ENCODE results near the gene FARS2. TPM values are rescaled to one million over a fixed set of nuclear protein-coding genes. Genes with fewer than 3 reads are reported as not detected.

The FARS2 gene
- total and polyA plus RNA-seq, 2 donors (not counting 3 experiments of a cell fraction or from before 2014, with no cell fraction given): 20.2 to 20.5 TPM

GRCh38 chr6:5275497-5275896, 14.2 kb downstream of the FARS2 start:
- Histone ChIP-seq H3K4me3 (replicated peaks in 1 of 3; ENCODE audit: insufficient read depth in 1 of 3, low read depth in 1 of 3, low read length in 3 of 3) (no peak overlapping the region), H3K9me1 (replicated peaks; ENCODE audit: control insufficient read depth, extremely low read depth, insufficient read depth, low read length) (no peaks in the 10 kb centered on the region), H3K9me3 (replicated peaks; ENCODE audit: control insufficient read depth, insufficient read depth, low read length) (no peaks in the 10 kb centered on the region), H3K36me3 (ENCODE audit: control insufficient read depth in 2 of 2, extremely low read depth in 1 of 2, insufficient read depth in 2 of 2, low read length in 2 of 2) (no peaks in the 10 kb centered on the region), H3K9ac (replicated peaks; ENCODE audit: extremely low read depth, insufficient read depth, low read length) (no peak overlapping the region), H4K20me1 (replicated peaks; ENCODE audit: control insufficient read depth, extremely low read depth, insufficient read depth, low read length) (no peaks in the 10 kb centered on the region), H3K4me2 (ENCODE audit: insufficient read depth, low read length) (no peak overlapping the region), H3K27me3 (ENCODE audit: control insufficient read depth in 2 of 2, insufficient read depth in 2 of 2, low read length in 2 of 2) (no peaks in the 10 kb centered on the region), H3K79me2 (ENCODE audit: control insufficient read depth, insufficient read depth, low read length) (no peaks in the 10 kb centered on the region), H3K4me1 (ENCODE audit: control insufficient read depth, extremely low read depth, insufficient read depth, low read length) (no peaks in the 10 kb centered on the region), H2AFZ (ENCODE audit: low read depth, low read length) (no peak overlapping the region), H3K27ac (ENCODE audit: insufficient read depth, low read depth, low read length) (no peak overlapping the region)
- ChIA-PET CTCF (interaction anchor here (1.7 to 1.9 kb wide), 2 partner anchors 9 to 132 kb away, joined by 7 to 9 read pairs; no protein-coding TSS in a partner anchor), POLR2A (no interaction called here)
- DNase-seq (ENCODE audit: low read depth, low spot score) (no peak), FAIRE-seq (no peak)
- intact Hi-C loops (cut with micrococcal nuclease): no loop called here
- TF ChIP-seq JUN (IDR thresholded peaks at IDR 0.05; ENCODE audit: borderline replicate concordance, insufficient read depth, insufficient read length, low read depth): no peak
- TF ChIP-seq GATA2 (IDR thresholded peaks at IDR 0.05; ENCODE audit: insufficient read depth, insufficient read length, low read depth, low read length): no peak
- BruUV-seq (replicated peaks): no TSS peak
- dilution Hi-C loops (cut with MboI; ENCODE audit: extremely low pct_ligation_motif_present, low sequenced_read_pairs): no loop called here

DNA sequence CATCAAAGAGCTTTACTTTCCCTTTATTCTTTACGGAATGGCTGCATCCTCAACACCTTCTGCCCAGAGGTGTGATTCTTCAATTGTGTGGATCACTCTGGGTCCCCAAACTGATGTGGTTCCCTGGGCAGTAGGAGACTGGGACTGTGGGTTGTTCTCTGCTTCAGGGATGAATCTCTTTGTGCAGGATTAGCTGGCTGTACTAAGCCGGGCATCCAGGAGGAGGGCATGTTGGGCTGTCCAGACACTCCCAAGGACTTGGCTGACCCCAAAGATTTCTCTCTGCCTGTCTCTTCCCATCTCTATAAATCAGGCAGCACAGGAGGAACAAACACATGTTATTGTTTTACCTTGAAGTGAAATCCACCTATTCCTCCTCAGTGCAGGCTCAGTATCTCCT, 15.3 kb downstream of the FARS2 start:
- ChIA-PET CTCF (interaction anchor here (1.5 to 1.9 kb wide), 2 partner anchors 11 to 133 kb away, joined by 6 to 9 read pairs; no protein-coding TSS in a partner anchor), POLR2A (no interaction called here)
- DNase-seq (ENCODE audit: low read depth, low spot score): no peak
- H3K9me3 ChIP-seq (replicated peaks; ENCODE audit: control insufficient read depth, insufficient read depth, low read length): no peaks in the 10 kb centered on the region
- no peaks in the 10 kb centered on the region for H3K27me3 ChIP-seq (ENCODE audit: control insufficient read depth in 2 of 2, insufficient read depth in 2 of 2, low read length in 2 of 2)
- no peak overlapping the region for H3K4me2 ChIP-seq (ENCODE audit: insufficient read depth, low read length)
- intact Hi-C loops (cut with micrococcal nuclease): no loop called here
- H3K9me1 ChIP-seq (replicated peaks; ENCODE audit: control insufficient read depth, extremely low read depth, insufficient read depth, low read length): no peaks in the 10 kb centered on the region
- no peaks in the 10 kb centered on the region for H3K79me2 ChIP-seq (ENCODE audit: control insufficient read depth, insufficient read depth, low read length)
- no peaks in the 10 kb centered on the region for H3K36me3 ChIP-seq (ENCODE audit: control insufficient read depth in 2 of 2, extremely low read depth in 1 of 2, insufficient read depth in 2 of 2, low read length in 2 of 2)
- no peak for TF ChIP-seq FOS (IDR thresholded peaks at IDR 0.05; ENCODE audit: borderline replicate concordance, insufficient read depth, low read length)
- TF ChIP-seq POLR2A (IDR thresholded peaks at IDR 0.05; ENCODE audit: low read depth, low read length): no peak
- TF ChIP-seq CTCF (IDR thresholded peaks at IDR 0.05; ENCODE audit: extremely low read depth in 1 of 2, insufficient read depth in 1 of 2, low read depth in 1 of 2, low read length in 2 of 2): no peak
- TF ChIP-seq GATA2 (IDR thresholded peaks at IDR 0.05; ENCODE audit: insufficient read depth, insufficient read length, low read depth, low read length): no peak
- TF ChIP-seq, protein P1, sequence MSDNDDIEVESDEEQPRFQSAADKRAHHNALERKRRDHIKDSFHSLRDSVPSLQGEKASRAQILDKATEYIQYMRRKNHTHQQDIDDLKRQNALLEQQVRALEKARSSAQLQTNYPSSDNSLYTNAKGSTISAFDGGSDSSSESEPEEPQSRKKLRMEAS (IDR thresholded peaks at IDR 0.05; ENCODE audit: insufficient read depth, insufficient read length): no peak
- no peak for TF ChIP-seq MYC (IDR thresholded peaks at IDR 0.05; ENCODE audit: low read depth, low read length)
- no peak for TF ChIP-seq JUN (IDR thresholded peaks at IDR 0.05; ENCODE audit: borderline replicate concordance, insufficient read depth, insufficient read length, low read depth)
- TF ChIP-seq POLR2AphosphoS5 (IDR thresholded peaks at IDR 0.05; ENCODE audit: insufficient read depth, low read depth, low read length): no peak
- TF ChIP-seq EZH2 (IDR thresholded peaks at IDR 0.05; ENCODE audit: borderline replicate concordance, low read depth, low read length, severe bottlenecking): no peak
- no TSS peak for BruUV-seq (replicated peaks)
- no peak overlapping the region for H3K4me3 ChIP-seq (replicated peaks in 1 of 3; ENCODE audit: insufficient read depth in 1 of 3, low read depth in 1 of 3, low read length in 3 of 3)
- H3K9ac ChIP-seq (replicated peaks; ENCODE audit: extremely low read depth, insufficient read depth, low read length): no peak overlapping the region
- dilution Hi-C loops (cut with MboI; ENCODE audit: extremely low pct_ligation_motif_present, low sequenced_read_pairs): no loop called here
- H3K27ac ChIP-seq (ENCODE audit: insufficient read depth, low read depth, low read length): no peak overlapping the region
- H4K20me1 ChIP-seq (replicated peaks; ENCODE audit: control insufficient read depth, extremely low read depth, insufficient read depth, low read length): no peaks in the 10 kb centered on the region
- FAIRE-seq: no peak
- H3K4me1 ChIP-seq (ENCODE audit: control insufficient read depth, extremely low read depth, insufficient read depth, low read length): no peaks in the 10 kb centered on the region
- H2AFZ ChIP-seq (ENCODE audit: low read depth, low read length): no peak overlapping the region
